Measurements from ENCODE around the gene KIFC1. TPM values are rescaled to one million over a fixed set of nuclear protein-coding genes. Genes with fewer than 3 reads are reported as not detected.

The KIFC1 gene
- total RNA-seq, 1 experiment from 2014 or later: 159 TPM

DNA sequence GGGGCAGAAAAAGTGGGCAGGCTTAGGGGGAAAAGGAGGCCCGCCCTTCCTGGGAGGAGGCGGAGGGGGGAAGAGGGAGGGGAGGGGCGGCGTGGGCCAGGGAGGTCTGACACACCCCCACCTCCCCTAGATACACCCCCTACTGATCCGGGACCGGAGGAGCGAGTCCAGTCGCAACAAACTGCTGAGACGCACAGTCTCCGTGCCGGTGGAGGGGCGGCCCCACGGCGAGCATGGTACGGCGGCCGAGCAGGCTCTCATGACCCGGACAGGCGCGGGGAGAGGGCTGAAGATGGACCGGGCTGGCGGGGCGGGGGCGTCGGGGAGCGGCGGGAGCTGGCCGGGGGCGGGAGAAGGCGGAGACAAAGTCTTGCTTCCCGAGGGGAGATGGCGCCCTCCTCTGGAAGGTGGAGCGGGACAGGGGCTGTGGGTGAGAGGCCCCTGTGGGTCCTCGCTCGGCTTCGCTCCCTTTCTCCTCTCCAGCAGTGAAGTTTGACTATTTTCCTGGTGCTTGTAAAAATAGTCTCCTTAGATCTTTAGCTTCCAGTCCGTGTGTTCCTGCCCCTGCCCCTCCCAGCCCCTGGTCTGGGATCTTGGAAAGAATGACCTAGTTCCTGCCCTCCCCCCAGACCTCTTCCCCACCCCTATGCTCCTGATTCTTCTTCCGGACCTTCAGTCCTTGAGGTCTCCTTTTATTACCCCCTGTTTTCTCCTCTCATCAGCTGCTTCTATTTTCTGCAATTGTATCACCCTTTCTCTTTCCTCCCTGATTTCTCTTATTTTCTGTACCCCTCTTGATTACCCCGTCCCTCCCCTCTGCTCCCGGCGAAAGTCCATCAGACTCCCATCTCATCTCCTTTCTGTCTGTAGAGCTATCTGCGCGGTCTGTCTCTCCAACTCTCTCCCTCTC is 34.3 kb downstream of the KIFC1 start:
- DNase-seq (ENCODE audit: low read depth): peak; percentile 84

DNA sequence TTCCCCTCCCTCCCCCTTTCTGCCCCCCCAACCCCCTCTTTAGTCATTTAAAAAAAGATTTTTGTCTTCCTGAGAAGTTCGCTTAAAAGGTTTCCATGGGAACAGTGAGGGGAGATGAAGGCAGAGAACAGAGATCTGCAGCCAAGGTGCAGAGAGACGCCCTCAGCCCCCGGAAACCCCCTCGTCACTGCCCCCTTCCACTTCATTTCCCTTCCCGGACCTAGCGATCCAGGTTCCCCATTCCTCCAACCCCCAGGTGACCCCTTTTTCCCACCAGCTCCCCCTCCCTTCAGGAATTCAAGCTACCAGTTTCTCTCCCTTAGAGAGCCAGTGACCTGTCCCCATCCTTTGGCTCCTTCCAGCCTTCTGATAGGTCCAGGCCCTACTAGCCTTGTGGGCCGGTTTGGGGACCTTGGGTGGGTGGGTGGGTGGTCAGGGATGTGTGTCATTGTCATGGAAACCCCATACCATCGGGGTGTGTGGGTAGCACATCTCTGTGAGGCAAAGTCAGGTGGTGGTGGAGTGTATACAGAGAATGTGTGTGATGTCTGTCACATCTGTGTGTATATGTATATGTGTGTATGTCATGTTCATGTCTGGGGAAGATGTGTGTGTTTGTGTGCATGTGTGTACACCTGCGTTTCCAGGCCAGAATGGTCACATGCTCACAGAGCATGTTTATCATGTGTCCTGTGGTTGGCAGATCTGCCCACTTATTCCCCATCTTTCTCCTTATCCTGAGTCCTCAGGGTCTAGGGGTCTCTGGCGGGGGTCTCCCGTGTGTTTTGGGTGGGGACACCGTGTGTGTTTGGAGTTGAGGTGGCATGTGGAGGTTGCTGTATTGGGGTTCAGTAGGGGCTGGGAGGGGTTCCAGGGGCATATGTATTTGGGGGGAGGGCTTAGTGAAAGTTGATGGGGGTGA is 35.2 kb downstream of the KIFC1 start:
- peak; percentile 35 for DNase-seq (ENCODE audit: low read depth)

DNA sequence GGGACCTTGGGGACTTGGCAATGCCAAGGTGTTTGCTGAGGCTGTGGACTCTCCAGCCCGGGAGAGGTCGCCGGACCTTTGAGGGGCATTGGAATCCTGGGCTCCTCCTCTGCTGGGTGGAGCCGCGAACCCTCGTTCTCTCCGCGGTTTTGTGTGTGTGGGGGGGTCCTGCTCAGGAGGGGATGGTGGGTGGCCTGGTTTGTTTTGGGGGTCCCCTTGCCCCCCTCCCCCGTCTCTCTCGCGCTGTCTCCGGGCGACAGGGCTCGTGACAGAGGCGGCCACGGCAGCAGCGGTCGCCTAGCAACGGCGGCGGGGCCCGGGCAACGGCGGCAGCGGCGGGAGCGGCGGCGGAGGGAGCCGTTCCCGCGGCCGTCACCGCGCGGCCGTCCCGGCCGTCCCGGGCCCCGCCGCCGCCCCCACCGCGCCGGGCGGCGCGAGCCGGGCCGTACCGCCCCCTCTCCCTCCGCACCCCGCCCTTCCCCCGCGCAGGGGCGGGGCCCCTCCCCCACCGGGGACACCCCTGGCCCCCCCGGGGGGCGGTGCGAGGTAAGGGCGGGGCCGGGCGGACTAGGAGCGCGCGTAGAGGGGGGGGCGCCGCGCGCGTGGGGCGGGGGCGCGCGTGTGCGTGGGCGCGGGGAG is 36.1 kb downstream of the KIFC1 start:
- peak; percentile 51 for DNase-seq (ENCODE audit: low read depth)

DNA sequence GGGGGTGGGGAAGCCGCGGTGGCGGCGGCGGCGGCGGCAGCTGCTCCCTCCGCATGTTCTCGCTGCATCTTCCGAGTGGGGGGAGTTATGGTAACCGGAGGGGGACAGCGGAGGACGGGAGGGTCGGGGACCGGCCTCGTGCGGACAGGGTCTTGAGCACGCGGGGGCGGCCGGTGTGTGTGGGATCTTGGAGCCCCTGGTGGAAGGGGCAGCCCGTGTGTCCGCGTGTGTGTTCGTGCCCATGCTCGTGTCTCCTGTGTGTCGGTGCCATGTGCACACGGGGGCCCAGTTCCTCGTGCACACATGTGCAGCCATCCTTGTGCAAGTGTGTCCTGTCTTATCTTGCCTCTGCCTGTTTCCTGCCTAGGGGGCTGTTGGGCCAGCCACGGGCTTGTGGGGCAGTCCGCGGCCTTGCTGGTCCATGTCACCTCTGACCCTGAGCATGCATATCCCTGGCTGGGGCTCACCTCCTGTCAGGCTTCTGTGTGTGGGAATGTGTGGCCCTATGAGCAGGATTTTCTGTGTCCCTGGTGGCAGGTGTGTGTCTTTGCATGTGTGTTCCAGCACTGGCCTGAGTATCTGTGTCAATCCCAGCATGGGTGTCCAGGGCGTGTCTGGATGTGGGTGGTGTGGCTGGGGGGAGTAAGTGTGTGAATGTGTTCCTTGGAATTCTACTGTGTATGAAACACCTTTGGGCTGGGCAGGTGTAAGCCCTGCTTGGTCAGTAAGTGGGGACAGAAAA is 36.8 kb downstream of the KIFC1 start:
- DNase-seq (ENCODE audit: low read depth): peak; percentile 62

DNA sequence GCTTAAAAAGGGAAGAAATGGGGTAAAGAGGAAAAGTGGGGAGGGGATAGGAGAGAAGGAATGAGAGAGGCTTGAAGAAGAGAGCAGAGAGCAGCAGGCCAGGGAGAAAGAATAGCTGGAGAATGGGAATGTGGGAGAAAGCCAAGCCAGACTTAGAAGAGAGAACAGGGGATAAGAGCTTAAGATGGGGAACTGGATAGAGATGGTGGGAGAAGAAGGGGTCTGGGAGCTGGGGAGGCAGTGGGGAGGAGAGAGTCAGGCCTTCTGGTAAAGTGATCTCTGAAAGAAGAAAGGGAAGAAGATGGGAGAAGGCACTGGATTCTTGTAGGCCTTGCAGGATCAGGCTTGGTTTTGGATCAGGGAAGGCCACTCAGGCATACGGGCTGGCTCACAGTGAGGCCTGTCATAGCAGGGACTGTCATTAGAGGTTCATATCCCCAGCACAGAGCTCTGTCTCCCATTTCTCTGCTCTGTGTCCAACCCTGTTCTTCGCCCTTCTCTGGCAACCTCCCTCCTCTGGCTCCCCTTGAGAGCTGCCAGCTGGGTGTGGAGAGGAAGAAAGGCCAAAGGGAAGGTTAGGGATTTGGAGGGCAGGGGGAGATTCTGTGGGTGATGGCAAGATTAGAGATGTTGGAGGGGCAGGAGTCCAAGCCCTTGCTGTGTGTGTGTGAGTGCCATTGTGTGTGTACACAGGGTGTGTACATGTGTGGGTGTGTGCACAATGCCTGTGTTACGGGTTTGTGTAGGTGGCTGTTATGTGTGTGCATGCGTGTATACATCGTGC is 37.5 kb downstream of the KIFC1 start:
- DNase-seq (ENCODE audit: low read depth): no peak

DNA sequence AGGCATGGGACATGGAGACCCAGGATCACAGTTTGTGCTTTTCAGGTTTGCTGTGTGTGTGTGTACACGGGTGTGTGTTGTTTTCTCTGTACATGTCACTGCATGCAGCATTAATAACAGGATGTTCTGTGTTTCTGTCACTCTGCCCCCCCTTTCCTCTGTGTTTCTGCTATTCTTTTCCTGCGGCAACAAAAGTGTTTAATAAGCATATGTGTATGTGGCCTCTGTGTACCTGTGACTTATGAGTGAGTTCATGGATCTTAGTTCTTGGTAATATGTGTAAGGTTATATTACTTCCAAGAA is 38.1 kb downstream of the KIFC1 start:
- no peak for DNase-seq (ENCODE audit: low read depth)

DNA sequence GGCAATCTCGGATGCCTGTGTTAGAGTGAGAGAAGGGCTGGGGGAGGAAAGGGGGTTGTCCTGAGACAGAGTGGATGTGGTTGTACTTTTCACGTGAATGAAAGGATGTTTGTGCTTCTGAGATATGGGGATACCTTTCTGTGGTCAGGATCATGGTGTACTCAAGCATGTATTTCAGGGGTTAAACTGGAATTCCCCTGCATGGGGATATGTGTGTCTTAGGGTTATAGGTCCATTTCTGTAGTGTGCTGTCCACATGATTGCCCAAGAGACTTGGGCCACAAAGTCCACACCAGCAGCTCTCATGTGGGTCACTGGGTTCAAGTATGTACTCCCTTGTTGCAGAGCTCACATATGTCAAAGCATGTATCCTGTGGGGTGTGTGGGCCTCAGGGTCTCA is 38.7 kb downstream of the KIFC1 start:
- no peak for DNase-seq (ENCODE audit: low read depth)

DNA sequence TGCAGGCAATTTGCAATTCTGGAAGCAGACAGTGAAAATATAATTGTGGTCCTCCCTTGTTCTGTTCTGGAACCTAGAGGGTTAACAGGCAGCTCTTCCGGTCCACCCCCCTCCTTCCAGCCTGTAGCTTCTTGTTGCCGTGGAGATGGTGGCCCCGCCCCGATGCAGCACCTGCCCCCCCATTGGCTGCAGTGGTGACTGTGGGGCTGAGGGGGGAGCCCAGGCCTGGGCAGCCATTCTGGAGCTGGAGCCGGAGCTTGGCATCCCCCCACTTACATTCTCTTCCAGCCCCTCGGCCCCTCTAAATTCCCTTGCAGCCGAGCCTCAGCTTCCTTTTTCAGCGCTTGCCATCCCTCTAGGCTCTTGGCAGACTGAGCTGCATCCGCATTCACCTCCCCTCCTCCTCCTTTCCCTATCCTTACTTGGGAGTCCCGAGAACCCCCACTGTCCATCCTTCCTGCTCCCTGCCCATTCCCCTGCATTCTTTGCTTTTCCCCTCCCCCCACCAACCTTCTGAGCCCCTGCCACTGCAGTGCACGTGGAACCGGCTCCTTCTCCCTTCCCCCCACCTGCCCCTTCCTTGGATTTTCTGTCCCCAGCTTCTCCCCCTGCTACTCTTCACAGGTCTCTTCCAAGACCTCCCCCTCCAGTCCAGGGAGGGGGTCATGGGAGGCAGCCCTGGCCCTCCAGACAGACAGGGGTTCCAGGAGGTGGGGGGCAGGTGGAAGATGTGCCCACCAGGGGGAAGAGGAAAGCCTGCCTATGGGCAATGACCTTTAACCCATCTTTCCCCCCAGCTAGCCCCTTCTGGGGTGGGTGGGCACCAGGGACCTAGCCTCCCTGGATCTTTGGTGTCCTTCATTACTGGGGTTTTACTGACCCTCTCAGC is 39.6 kb downstream of the KIFC1 start:
- DNase-seq (ENCODE audit: low read depth): peak; percentile 32

DNA sequence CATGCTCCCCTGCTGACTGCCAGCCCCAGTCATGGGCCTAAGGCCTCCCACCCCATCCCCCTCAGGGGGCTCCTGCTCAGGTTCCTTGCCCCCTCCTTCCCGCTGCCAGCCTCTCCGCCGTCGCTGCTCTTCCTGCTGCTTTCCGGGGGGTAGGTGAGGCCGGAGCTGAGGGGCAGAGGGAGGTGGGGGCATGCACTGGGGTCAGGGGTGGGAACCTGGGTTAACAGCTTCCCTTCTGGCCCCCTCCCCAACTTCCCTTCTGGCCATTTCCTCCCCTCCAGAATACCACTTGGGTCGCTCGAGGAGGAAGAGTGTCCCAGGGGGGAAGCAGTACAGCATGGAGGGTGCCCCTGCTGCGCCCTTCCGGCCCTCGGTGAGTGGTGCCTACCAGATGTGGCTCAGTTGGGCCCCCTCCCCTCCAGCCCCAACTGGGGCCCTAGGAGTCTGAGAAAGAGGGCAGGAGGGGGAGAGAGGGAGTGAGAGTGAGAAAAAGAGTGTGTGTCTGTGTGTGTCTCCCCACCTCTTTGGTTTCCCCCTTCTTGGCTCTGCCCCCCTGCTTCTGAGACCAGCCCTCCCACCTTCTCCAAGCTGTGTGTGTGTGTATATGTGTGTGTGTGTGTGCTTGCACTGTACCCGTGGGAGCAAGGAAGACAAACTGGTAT is 40.4 kb downstream of the KIFC1 start:
- no peak for DNase-seq (ENCODE audit: low read depth)

DNA sequence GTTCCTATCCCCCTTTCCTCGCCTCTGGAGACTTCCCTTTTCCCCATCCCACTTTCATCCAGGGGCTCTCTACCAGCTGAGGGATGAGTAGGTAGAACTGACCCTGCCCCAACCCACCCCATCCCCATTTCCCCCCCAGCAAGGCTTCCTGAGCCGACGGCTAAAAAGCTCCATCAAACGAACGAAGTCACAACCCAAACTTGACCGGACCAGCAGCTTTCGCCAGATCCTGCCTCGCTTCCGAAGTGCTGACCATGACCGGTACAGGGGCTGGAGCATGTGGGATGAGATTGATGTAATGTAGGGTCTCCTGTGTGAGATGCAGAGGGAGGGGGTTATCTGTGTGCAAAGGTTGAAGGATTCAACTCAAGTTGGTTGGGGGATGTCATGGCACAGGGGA is 40.9 kb downstream of the KIFC1 start:
- DNase-seq (ENCODE audit: low read depth): no peak

DNA sequence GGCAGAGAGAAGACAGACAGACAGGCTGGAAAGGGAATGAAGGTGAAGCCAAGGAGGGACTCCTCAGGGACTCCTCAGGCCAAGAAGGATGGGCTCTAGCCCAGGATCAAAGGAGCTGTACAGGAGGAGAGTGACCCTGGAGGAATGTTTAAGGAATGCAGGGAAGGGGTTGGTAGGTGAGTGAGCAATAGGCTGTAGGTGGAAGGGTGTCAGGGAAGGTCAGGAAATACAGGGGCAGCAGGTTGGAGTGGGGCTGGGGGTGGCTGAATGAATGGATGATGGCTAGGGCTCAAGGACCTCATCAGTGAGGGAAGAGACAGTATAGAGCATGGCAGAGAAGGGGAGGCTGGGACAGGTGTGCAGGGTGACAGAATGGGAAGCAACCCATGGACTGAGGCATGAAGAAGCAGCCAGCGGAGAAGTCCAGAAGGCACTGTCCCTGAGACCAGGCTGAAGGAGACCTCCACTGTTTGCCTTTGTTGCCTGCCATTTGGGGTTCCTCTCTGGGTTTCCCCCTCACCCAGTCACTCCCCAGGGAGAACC is 41.4 kb downstream of the KIFC1 start:
- DNase-seq (ENCODE audit: low read depth): no peak

DNA sequence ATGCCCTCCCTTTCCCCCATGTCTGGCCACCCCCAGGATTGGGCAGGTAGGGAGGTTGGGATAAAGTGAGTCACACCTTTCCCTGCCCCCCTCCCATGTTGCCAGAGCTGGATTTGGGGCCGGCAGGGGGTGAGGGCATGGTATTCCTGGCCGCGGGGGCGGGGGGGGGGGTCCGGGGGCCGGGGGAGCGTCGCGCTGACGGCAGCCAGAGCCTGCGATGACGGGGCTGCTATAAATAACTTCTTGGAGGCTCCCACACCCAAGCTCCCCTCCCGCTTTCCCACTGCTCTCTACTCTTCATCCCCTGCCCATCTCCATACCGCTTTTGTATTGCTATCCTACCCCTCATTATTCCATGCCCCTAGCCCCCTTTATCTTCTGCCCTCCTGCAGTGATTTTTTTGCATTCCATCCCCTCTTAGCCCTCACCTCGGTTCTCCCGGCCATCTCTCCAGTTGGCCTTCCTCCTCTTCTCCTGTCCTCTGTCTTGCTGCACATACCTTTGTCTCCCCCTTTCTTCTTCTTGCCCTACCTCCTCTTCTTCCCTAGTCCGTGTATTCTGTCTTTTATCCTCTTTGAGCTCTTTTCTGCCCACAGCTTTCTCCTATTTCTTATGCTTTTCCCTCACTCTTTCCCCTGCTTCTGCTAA is 42.0 kb downstream of the KIFC1 start:
- no peak for DNase-seq (ENCODE audit: low read depth)

DNA sequence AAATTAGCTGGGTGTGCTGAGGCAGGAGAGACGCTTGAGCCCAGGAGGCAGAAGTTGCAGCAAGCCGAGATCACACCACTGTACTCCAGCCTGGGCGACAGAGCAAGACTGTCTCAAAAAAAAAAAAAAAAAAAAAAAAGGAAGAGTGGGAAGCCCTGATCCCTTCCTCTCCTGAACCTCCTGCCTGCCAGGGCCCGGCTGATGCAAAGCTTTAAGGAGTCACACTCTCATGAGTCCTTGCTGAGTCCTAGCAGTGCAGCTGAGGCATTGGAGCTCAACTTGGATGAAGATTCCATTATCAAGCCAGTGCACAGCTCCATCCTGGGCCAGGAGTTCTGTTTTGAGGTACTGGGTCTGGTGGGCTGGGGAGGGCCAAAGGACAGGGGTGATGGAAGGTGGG is 43.3 kb downstream of the KIFC1 start:
- no peak for DNase-seq (ENCODE audit: low read depth)

DNA sequence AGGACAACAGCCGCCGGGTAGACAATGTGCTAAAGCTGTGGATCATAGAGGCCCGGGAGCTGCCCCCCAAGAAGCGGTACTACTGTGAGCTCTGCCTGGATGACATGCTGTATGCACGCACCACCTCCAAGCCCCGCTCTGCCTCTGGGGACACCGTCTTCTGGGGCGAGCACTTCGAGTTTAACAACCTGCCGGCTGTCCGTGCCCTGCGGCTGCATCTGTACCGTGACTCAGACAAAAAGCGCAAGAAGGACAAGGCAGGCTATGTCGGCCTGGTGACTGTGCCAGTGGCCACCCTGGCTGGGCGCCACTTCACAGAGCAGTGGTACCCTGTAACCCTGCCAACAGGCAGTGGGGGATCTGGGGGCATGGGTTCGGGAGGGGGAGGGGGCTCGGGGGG is 46.0 kb downstream of the KIFC1 start:
- DNase-seq (ENCODE audit: low read depth): no peak

DNA sequence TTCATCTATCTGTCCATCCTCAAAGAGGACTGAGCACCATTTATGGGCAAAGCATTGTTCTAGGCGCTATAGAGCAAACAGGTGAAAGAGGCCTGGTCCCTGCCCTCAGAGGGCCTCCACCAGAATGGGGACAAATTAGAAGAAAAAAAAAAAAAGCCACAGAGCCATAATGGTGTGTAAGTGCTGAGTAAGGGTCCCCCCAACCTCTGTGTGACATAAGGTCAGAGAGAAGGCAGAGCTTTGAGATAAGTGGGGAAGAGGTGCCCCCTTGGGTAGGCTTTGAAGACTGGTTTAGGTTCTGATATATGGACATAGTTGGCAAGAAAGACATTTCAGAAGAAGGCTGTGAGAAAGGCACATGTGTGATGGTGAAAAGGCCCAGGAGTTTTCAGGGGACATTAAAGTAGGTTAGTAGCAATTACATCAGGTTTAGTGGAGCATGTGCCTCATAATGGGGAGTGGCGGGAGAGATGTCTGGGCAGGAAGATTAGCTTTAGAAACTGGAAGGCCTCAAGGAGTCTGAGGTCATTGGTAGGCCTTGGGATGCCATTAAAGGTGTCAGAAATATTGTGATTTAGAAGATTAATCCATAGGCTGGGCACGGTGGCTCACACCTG is 47.5 kb downstream of the KIFC1 start:
- DNase-seq (ENCODE audit: low read depth): no peak

DNA sequence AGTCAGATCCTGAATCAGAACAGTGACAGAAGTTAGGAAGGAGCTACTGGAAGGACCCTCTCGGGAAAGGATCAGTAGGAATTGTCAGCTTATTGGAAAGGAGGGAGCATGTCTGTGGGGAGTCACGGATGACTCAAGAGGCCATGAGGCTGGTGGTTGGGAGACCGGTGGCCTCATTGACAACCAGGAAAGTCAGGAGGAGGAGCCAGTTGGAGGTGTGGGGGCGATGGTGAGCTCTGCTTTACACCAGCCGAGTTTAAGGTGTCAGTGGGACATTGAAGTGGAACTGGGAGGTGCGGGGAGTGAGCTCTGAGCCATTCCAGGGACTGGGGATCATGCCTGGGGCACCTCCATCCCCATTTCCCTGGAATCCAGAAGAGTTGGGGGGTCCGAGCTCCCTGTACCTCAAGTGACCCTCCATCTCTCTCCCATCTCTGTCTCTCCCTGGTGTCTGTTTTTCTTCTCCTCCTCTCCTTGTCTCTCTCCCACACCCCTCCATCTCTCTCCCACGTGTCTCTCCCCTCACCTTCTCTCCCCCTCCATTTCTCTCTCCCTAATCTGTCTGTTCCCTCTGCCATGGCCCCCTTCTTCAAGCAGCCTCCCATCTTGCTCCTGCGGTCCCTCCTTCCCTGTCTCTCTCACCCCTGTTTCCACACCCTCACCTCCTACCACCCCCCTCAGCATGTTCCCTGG is 48.5 kb downstream of the KIFC1 start:
- DNase-seq (ENCODE audit: low read depth): peak; percentile 25

DNA sequence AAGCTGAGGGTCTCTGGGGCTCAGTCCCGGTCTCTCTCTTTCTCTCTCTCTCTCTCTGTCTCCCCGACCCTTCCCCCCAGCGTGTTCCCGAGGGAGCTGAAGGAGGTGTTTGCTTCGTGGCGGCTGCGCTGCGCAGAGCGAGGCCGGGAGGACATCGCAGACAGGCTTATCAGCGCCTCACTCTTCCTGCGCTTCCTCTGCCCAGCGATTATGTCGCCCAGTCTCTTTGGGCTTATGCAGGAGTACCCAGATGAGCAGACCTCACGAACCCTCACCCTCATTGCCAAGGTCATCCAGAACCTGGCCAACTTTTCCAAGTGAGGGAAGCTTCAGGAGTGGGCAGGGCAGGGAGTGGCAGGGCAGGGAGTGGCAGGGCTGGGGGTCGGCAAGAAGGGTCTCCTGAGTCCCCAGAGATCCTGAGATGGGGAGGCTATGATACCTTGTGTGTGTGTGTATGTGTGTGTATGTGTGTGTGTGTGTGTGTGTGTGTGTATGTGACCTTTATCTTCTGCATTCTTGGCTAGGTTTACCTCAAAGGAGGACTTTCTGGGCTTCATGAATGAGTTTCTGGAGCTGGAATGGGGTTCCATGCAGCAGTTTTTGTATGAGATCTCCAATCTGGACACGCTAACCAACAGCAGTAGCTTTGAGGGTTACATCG is 49.2 kb downstream of the KIFC1 start:
- no peak for DNase-seq (ENCODE audit: low read depth)

Measured in M059J (cell line).